Right lobe of liver (tissue), 6 donors: ENCODE data around the gene TBCD. TPM values are rescaled to one million over a fixed set of nuclear protein-coding genes. Genes with fewer than 3 reads are reported as not detected.
A peak's percentile ranks its signal among the peaks of the same experiment; 100 is the strongest.
"Not testable (repeated sequence)": the region's sequence is repeated elsewhere in the genome, so short reads cannot be mapped to it uniquely, and the experiment has no call there.

Experiments used
- ATAC-seq, 4 donors: fragments of 200-7000 bp; cut with Tn5 transposase; one replicate each; pipeline ENCODE4 v1.9.1; 2020; ENCODE audit warnings: mild to moderate bottlenecking in 4 of 4, moderate library complexity in 4 of 4
- DNase-seq, 3 donors: peaks; one replicate each; pipeline ENCODE4 v3.0.0-alpha.2; 2020
- H3K27ac ChIP-seq, 3 donors: fragments of 200-600 bp; one replicate each; pipeline ENCODE4 v1.8.0; 2022
- H3K27me3 ChIP-seq, 2 donors: fragments of 200-600 bp; one replicate each; pipeline ENCODE4 v1.8.0; 2022
- H3K36me3 ChIP-seq, 4 donors: fragments of 200-600 bp; sonication (generic) in 1 of 4; one replicate each; pipeline versions ENCODE4 v1.5.1 to v1.8.0; 2017 to 2022; ENCODE audit warnings: control low read depth in 1 of 4
- H3K4me1 ChIP-seq, 4 donors: fragments of 200-600 bp; sonication (generic) in 1 of 4; one replicate each; pipeline versions ENCODE4 v1.5.1 to v1.8.0; 2017 to 2022; ENCODE audit warnings: control low read depth in 1 of 4
- H3K4me3 ChIP-seq, 3 donors: fragments of 200-600 bp; one replicate each; pipeline ENCODE4 v1.8.0; 2022
- H3K9me3 ChIP-seq, 4 donors: fragments of 200-600 bp; sonication (generic) in 1 of 4; one replicate each; pipeline versions ENCODE4 v1.5.1 to v1.8.0; 2017 to 2022; ENCODE audit warnings: control low read depth in 1 of 4
- POLR2A ChIP-seq: fragments of 450-650 bp; IDR thresholded peaks from one replicate; pipeline ENCODE4 v1.6.1; 2017; ENCODE audit warnings: antibody characterized with exemption, mild to moderate bottlenecking
- WGBS: methylation state at CpG from one replicate; pipeline ENCODE4 v1.1.6; 2018; ENCODE audit warnings: low coverage, low lambda C conversion rate; ENCODE audit not compliant: insufficient coverage; ENCODE audit errors: missing lambda C conversion rate; 5-methylcytosine and 5-hydroxymethylcytosine counted together
- intact Hi-C, 2 donors: fragments of 100-400 bp; cut with DNase I; formaldehyde crosslinking; loops; one replicate each; pipeline versions ENCODE4 v1.11.2 to v1.14.1; 2022
- total RNA-seq, 6 experiments: library from RNA; depleted of rRNA in 2 of 6; stranded (reverse); fragments of >200 nt in 2 of 6; fragmentation: NEBNext Ultra II Directional in 3 of 6; extraction: Animal tissue kit (Norgen Biotek cat#: 25700) in 3 of 6; gene quantifications; one replicate each; pipeline versions ENCODE4 v1.1.0 to v1.2.4, GENCODE V29; 2016 to 2023
- TF ChIP-seq, protein P1 (sequence below), 4 donors: fragments of 200-600 bp in 3 of 4; fragments of 450-650 bp in 1 of 4; IDR thresholded peaks; one replicate each; pipeline versions ENCODE4 v1.5.1 to v1.8.0; 2016 to 2022; ENCODE audit warnings: antibody characterized with exemption in 4 of 4, mild to moderate bottlenecking in 2 of 4
- donor health status: DM: no; HTN: yes; CAD: no.
- donor health status: DM: no; HTN: no; CAD: no.
- donor health status: DM: no; HTN: no; CAD: no.
- donor health status: DM: no; HTN: yes; CAD: no.
- donor health status: DM: no; HTN: yes; CAD: no.

Gene TBCD
- total RNA-seq, 6 experiments from 2014 or later = 28.0 to 55.7 (median 41.3) TPM

DNA sequence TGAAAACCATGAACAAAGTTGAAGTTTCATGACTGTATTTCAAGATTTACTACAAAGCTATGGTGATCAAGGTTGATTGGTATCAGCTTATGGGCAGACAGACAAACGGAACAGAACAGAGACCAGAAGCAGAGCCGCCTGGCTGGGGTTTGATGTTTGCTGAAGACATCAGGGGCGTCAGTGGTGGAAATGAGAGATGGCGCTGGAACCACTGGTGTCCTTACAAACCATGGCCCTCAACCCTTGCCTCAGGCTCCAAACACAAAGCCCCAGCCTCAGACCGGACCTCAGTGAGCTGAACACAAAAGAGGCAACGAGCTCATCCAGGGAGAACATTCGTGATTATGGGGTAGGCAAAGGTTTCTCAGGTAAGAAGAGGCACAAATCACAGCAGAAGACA lies 214.6 kb downstream of the TBCD start:
- no peak overlapping the region for H3K27ac ChIP-seq
- TF ChIP-seq, protein P1, sequence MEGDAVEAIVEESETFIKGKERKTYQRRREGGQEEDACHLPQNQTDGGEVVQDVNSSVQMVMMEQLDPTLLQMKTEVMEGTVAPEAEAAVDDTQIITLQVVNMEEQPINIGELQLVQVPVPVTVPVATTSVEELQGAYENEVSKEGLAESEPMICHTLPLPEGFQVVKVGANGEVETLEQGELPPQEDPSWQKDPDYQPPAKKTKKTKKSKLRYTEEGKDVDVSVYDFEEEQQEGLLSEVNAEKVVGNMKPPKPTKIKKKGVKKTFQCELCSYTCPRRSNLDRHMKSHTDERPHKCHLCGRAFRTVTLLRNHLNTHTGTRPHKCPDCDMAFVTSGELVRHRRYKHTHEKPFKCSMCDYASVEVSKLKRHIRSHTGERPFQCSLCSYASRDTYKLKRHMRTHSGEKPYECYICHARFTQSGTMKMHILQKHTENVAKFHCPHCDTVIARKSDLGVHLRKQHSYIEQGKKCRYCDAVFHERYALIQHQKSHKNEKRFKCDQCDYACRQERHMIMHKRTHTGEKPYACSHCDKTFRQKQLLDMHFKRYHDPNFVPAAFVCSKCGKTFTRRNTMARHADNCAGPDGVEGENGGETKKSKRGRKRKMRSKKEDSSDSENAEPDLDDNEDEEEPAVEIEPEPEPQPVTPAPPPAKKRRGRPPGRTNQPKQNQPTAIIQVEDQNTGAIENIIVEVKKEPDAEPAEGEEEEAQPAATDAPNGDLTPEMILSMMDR (IDR thresholded peaks at IDR 0.05) = no peak
- TF ChIP-seq POLR2A = no peak
- no peaks in the 10 kb centered on the region for H3K36me3 ChIP-seq
- WGBS = 81% methylated on average over 6 of the region's 7 CpGs
- intact Hi-C loops = no loop called here
- no peaks in the 10 kb centered on the region for H3K27me3 ChIP-seq
- H3K9me3 ChIP-seq = no peaks in the 10 kb centered on the region
- no peaks in the 10 kb centered on the region for H3K4me1 ChIP-seq
- ATAC-seq = no peak
- DNase-seq = peak in 1 of 3 donors; percentile 20
- H3K4me3 ChIP-seq = no peak overlapping the region

GRCh38 chr17:82967268-82968032 lies 215.6 kb downstream of the TBCD start:
- intact Hi-C loops = no loop called here
- Histone ChIP-seq H3K27ac (no peak overlapping the region), H3K9me3 (no peaks in the 10 kb centered on the region), H3K27me3 (no peaks in the 10 kb centered on the region), H3K4me1 (no peaks in the 10 kb centered on the region), H3K4me3 (no peak overlapping the region), H3K36me3 (no peaks in the 10 kb centered on the region)
- DNase-seq = peak in 1 of 3 donors; percentile 28
- 76% methylated on average over 9 of the region's 18 CpGs for WGBS
- TF ChIP-seq, protein P1 (IDR thresholded peaks at IDR 0.05) = no peak
- no peak for TF ChIP-seq POLR2A
- ATAC-seq = no peak

- H3K27me3 ChIP-seq, H3K36me3 ChIP-seq, H3K9me3 ChIP-seq, H3K4me1 ChIP-seq, ATAC-seq, intact Hi-C loops, H3K4me3 ChIP-seq, H3K27ac ChIP-seq: not testable (repeated sequence)
- DNase-seq = peak in 1 of 3 donors; percentile 39
- 74% methylated on average over 14 of the region's 33 CpGs for WGBS
Measured at GRCh38 chr17:82968033-82968841, 216.4 kb downstream of the TBCD start.

- Histone ChIP-seq H3K4me3 (no peak overlapping the region), H3K4me1 (no peaks in the 10 kb centered on the region), H3K9me3 (no peaks in the 10 kb centered on the region), H3K36me3 (no peaks in the 10 kb centered on the region), H3K27ac (no peak overlapping the region), H3K27me3 (no peaks in the 10 kb centered on the region)
- TF ChIP-seq, protein P1 (IDR thresholded peaks at IDR 0.05) = no peak
- no peak for TF ChIP-seq POLR2A
- ATAC-seq (no peak), DNase-seq (peak in 1 of 3 donors; percentile 33)
- no CpG with 5 or more reads among the region's 12 CpGs for WGBS
- intact Hi-C loops = no loop called here
Measured at GRCh38 chr17:82970067-82970466, 218.2 kb downstream of the TBCD start.
